Measurements from ENCODE around the gene DMD. TPM values are rescaled to one million over a fixed set of nuclear protein-coding genes. Genes with fewer than 3 reads are reported as not detected.

Gene DMD
- total and polyA plus RNA-seq, 2 of the 8 experiments (the other 6 are each of a cell fraction or from before 2014, with no cell fraction given) = 4.8 to 7.4 TPM

- H3K27me3 ChIP-seq (replicated peaks in 1 of 4; ENCODE audit: control insufficient read depth in 3 of 4, extremely low read depth in 1 of 4, insufficient read depth in 3 of 4, low read length in 3 of 4) = no peaks in the 10 kb centered on the region
- FAIRE-seq = no peak
- no peaks in the 10 kb centered on the region for H3K79me2 ChIP-seq (ENCODE audit: control insufficient read depth in 1 of 2, insufficient read depth in 2 of 2, low read length in 2 of 2)
- H3K9ac ChIP-seq (replicated peaks in 1 of 4; ENCODE audit: extremely low read depth in 1 of 4, low read depth in 3 of 4, low read length in 3 of 4) = no peak overlapping the region
- H3K4me2 ChIP-seq (ENCODE audit: insufficient read depth in 1 of 2, low read depth in 2 of 2, low read length in 2 of 2) = no peak overlapping the region
- no peak overlapping the region for H3K56ac ChIP-seq (replicated peaks; ENCODE audit: insufficient read length, low read depth, low read length)
- no peak overlapping the region for H3K18ac ChIP-seq (ENCODE audit: extremely low read depth, low read length)
- no peak overlapping the region for H2BK15ac ChIP-seq (ENCODE audit: low read length)
- no peak overlapping the region for H3K27ac ChIP-seq (ENCODE audit: low read depth, low read length)
- H3K4ac ChIP-seq (replicated peaks; ENCODE audit: insufficient read length, low read depth, low read length) = no peak overlapping the region
- H4K5ac ChIP-seq (ENCODE audit: insufficient read length, low read depth, low read length) = no peak overlapping the region
- 95% methylated on average over 2 of the region's 2 CpGs; no CpG with 5 or more reads in 1 of the 2 experiments for WGBS, 2 experiments (ENCODE audit: extremely low coverage in 1 of 2, insufficient coverage in 1 of 2, insufficient read length in 1 of 2, insufficient replicate concordance in 2 of 2, low coverage in 1 of 2, low lambda C conversion rate in 2 of 2, missing lambda C conversion rate in 1 of 2)
- DNase-seq (ENCODE audit: low read depth in 1 of 2, low spot score in 2 of 2) = no peak
- ChIA-PET POLR2A (ENCODE audit: partially characterized antibody) (no interaction called here), CTCF (ENCODE audit: partially characterized antibody) (no interaction called here)
- no peak overlapping the region for H4K91ac ChIP-seq (replicated peaks; ENCODE audit: insufficient read length, low read length)
- no peak overlapping the region for H2BK120ac ChIP-seq (replicated peaks; ENCODE audit: low read depth, low read length)
- no peak overlapping the region for H2AK5ac ChIP-seq (ENCODE audit: low read depth, low read length)
- no peak overlapping the region for H2AFZ ChIP-seq (ENCODE audit: low read length)
- no peaks in the 10 kb centered on the region for H3K36me3 ChIP-seq (ENCODE audit: control insufficient read depth in 2 of 4, insufficient read depth in 4 of 4, low read length in 3 of 4)
- no peaks in the 10 kb centered on the region for H4K20me1 ChIP-seq (replicated peaks in 1 of 2; ENCODE audit: control insufficient read depth in 1 of 2, insufficient read depth in 2 of 2, low read length in 2 of 2)
- no peaks in the 10 kb centered on the region for H3K9me3 ChIP-seq (ENCODE audit: insufficient read depth in 2 of 2, low read depth in 1 of 2, low read length in 1 of 2)
- H3K4me3 ChIP-seq (ENCODE audit: extremely low read depth in 1 of 4, insufficient read depth in 2 of 4, low read depth in 3 of 4, low read length in 4 of 4) = no peak overlapping the region
- H2BK5ac ChIP-seq (ENCODE audit: low read depth, low read length) = no peak overlapping the region
- no peak overlapping the region for H2BK12ac ChIP-seq (ENCODE audit: low read depth, low read length)
- no peak overlapping the region for H3K23ac ChIP-seq (ENCODE audit: insufficient read length)
- no peak overlapping the region for H4K8ac ChIP-seq (ENCODE audit: extremely low read depth, insufficient read depth, low read length)
- no peak overlapping the region for H3K14ac ChIP-seq (ENCODE audit: insufficient read length)
- no peak overlapping the region for H2BK20ac ChIP-seq (ENCODE audit: low read length)
- no peaks in the 10 kb centered on the region for H3K79me1 ChIP-seq (ENCODE audit: low read depth, low read length)
- no peaks in the 10 kb centered on the region for H3K4me1 ChIP-seq (replicated peaks in 1 of 4; ENCODE audit: control insufficient read depth in 3 of 4, insufficient read depth in 4 of 4, low read length in 3 of 4)
- no peaks in the 10 kb centered on the region for H3K23me2 ChIP-seq (ENCODE audit: low read depth, low read length)
- TF ChIP-seq CTCF (IDR thresholded peaks at IDR 0.05; ENCODE audit: control extremely low read depth in 1 of 3, insufficient read depth in 1 of 3, low read depth in 1 of 3, low read length in 3 of 3) (no peak), RFX5 (IDR thresholded peaks at IDR 0.05; ENCODE audit: borderline replicate concordance, low read depth, low read length) (no peak)
Measured at GRCh38 chrX:32614707-32615106, 596.6 kb downstream of the DMD start.

Measured in H1 (cell line).